ENCODE data around the gene LRRC40. TPM values are rescaled to one million over a fixed set of nuclear protein-coding genes. Genes with fewer than 3 reads are reported as not detected.

The LRRC40 gene
- total and polyA plus RNA-seq, 2 donors (not counting 3 experiments of a cell fraction or from before 2014, with no cell fraction given): 8.1 to 21.1 TPM

- POLR2A ChIA-PET: no interaction called here
- Histone ChIP-seq H2AFZ (ENCODE audit: low read depth, low read length) (no peak overlapping the region), H3K9ac (replicated peaks; ENCODE audit: extremely low read depth, insufficient read depth, low read length) (no peak overlapping the region), H3K4me1 (ENCODE audit: control insufficient read depth, extremely low read depth, insufficient read depth, low read length) (no peaks in the 10 kb centered on the region), H3K9me1 (replicated peaks; ENCODE audit: control insufficient read depth, extremely low read depth, insufficient read depth, low read length) (no peaks in the 10 kb centered on the region), H3K79me2 (ENCODE audit: control insufficient read depth, insufficient read depth, low read length) (no peaks in the 10 kb centered on the region), H4K20me1 (replicated peaks; ENCODE audit: control insufficient read depth, extremely low read depth, insufficient read depth, low read length) (no peaks in the 10 kb centered on the region), H3K36me3 (ENCODE audit: control insufficient read depth in 2 of 2, extremely low read depth in 1 of 2, insufficient read depth in 2 of 2, low read length in 2 of 2) (no peaks in the 10 kb centered on the region), H3K27me3 (ENCODE audit: control insufficient read depth in 2 of 2, insufficient read depth in 2 of 2, low read length in 2 of 2) (no peaks in the 10 kb centered on the region), H3K4me2 (ENCODE audit: insufficient read depth, low read length) (no peak overlapping the region), H3K27ac (ENCODE audit: insufficient read depth, low read depth, low read length) (no peak overlapping the region), H3K9me3 (replicated peaks; ENCODE audit: control insufficient read depth, insufficient read depth, low read length) (no peaks in the 10 kb centered on the region), H3K4me3 (replicated peaks in 1 of 3; ENCODE audit: insufficient read depth in 1 of 3, low read depth in 1 of 3, low read length in 3 of 3) (no peak overlapping the region)
- dilution Hi-C loops (cut with MboI; ENCODE audit: extremely low pct_ligation_motif_present, low sequenced_read_pairs): no loop called here
- intact Hi-C loops (cut with micrococcal nuclease): no loop called here
- DNase-seq (ENCODE audit: low read depth, low spot score): no peak
- CTCF ChIA-PET: interaction anchor here (1.2 kb wide), 1 partner anchor 83 kb away, joined by 3 read pairs; no protein-coding TSS in a partner anchor
- TF ChIP-seq MYC (IDR thresholded peaks at IDR 0.05; ENCODE audit: low read depth, low read length): no peak
- TF ChIP-seq FOS (IDR thresholded peaks at IDR 0.05; ENCODE audit: borderline replicate concordance, insufficient read depth, low read length): no peak
- TF ChIP-seq JUN (IDR thresholded peaks at IDR 0.05; ENCODE audit: borderline replicate concordance, insufficient read depth, insufficient read length, low read depth): no peak
- no peak for TF ChIP-seq EZH2 (IDR thresholded peaks at IDR 0.05; ENCODE audit: borderline replicate concordance, low read depth, low read length, severe bottlenecking)
- TF ChIP-seq, protein P1, sequence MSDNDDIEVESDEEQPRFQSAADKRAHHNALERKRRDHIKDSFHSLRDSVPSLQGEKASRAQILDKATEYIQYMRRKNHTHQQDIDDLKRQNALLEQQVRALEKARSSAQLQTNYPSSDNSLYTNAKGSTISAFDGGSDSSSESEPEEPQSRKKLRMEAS (IDR thresholded peaks at IDR 0.05; ENCODE audit: insufficient read depth, insufficient read length): no peak
- TF ChIP-seq POLR2A (IDR thresholded peaks at IDR 0.05; ENCODE audit: low read depth, low read length): no peak
- TF ChIP-seq, protein P2, sequence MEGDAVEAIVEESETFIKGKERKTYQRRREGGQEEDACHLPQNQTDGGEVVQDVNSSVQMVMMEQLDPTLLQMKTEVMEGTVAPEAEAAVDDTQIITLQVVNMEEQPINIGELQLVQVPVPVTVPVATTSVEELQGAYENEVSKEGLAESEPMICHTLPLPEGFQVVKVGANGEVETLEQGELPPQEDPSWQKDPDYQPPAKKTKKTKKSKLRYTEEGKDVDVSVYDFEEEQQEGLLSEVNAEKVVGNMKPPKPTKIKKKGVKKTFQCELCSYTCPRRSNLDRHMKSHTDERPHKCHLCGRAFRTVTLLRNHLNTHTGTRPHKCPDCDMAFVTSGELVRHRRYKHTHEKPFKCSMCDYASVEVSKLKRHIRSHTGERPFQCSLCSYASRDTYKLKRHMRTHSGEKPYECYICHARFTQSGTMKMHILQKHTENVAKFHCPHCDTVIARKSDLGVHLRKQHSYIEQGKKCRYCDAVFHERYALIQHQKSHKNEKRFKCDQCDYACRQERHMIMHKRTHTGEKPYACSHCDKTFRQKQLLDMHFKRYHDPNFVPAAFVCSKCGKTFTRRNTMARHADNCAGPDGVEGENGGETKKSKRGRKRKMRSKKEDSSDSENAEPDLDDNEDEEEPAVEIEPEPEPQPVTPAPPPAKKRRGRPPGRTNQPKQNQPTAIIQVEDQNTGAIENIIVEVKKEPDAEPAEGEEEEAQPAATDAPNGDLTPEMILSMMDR (IDR thresholded peaks at IDR 0.05; ENCODE audit: extremely low read depth in 1 of 2, insufficient read depth in 1 of 2, low read depth in 1 of 2, low read length in 2 of 2): no peak
- FAIRE-seq: no peak
- no TSS peak for BruUV-seq (replicated peaks)
Measured at GRCh38 chr1:70117046-70117445, 88.3 kb downstream of the LRRC40 start.
